GM23338 (cell line): ENCODE measurements around the gene BCHE. TPM values are rescaled to one million over a fixed set of nuclear protein-coding genes. Genes with fewer than 3 reads are reported as not detected.

Source experiments
- ATAC-seq: fragments of 200-7000 bp; cut with Tn5 transposase; 3 replicates; pipeline ENCODE4 v1.9.1; 2020
- DNase-seq: peaks from one replicate; pipeline ENCODE4 v3.0.0-alpha.2; 2015; ENCODE audit warnings: low spot score
- H2AFZ ChIP-seq: fragments of 200-600 bp; sonication (generic); 2 replicates; pipeline ENCODE4 v1.8.0; 2016; ENCODE audit warnings: antibody characterized with exemption, mild to moderate bottlenecking, moderate library complexity
- H3F3A ChIP-seq: fragments of 200-600 bp; sonication (generic); replicated peaks from 2 replicates; pipeline ENCODE4 v1.8.0; 2017; ENCODE audit warnings: antibody characterized with exemption, mixed run types, low read depth
- H3K27ac ChIP-seq: fragments of 200-600 bp; sonication (generic); 2 replicates; pipeline ENCODE4 v1.6.1; 2016; ENCODE audit warnings: low read depth
- H3K27me3 ChIP-seq: fragments of 200-600 bp; sonication (generic); 2 replicates; pipeline ENCODE4 v1.8.0; 2016; ENCODE audit warnings: mild to moderate bottlenecking, mixed run types, moderate library complexity; ENCODE audit not compliant: insufficient read depth
- H3K36me3 ChIP-seq: fragments of 200-600 bp; sonication (generic); 2 replicates; pipeline ENCODE4 v1.8.0; 2016; ENCODE audit warnings: mild to moderate bottlenecking; ENCODE audit not compliant: insufficient read depth
- H3K4me1 ChIP-seq: fragments of 200-600 bp; sonication (generic); 2 replicates; pipeline ENCODE4 v1.8.0; 2016; ENCODE audit warnings: mild to moderate bottlenecking, moderate library complexity; ENCODE audit not compliant: insufficient read depth
- H3K4me2 ChIP-seq: fragments of 200-600 bp; sonication (generic); 2 replicates; pipeline ENCODE4 v1.7.1; 2017; ENCODE audit warnings: mixed run types
- H3K4me3 ChIP-seq: fragments of 200-600 bp; sonication (generic); 2 replicates; pipeline ENCODE4 v1.6.1; 2016; ENCODE audit warnings: mixed run types
- H3K79me2 ChIP-seq: fragments of 200-600 bp; sonication (generic); replicated peaks from 2 replicates; pipeline ENCODE4 v1.8.0; 2017; ENCODE audit warnings: mild to moderate bottlenecking; ENCODE audit not compliant: insufficient read depth
- H3K9me2 ChIP-seq: fragments of 200-600 bp; sonication (generic); 2 replicates; pipeline ENCODE4 v1.8.0; 2017; ENCODE audit not compliant: insufficient read depth
- H4K20me1 ChIP-seq: fragments of 200-600 bp; sonication (generic); replicated peaks from 2 replicates; pipeline ENCODE4 v1.8.0; 2017; ENCODE audit warnings: mild to moderate bottlenecking; ENCODE audit not compliant: insufficient read depth
- H3K27ac Mint-ChIP-seq: 2 replicates; pipeline ENCODE4 v1.8.0; 2020; ENCODE audit warnings: inconsistent platforms, mild to moderate bottlenecking, moderate library complexity, mixed read lengths
- H3K27me3 Mint-ChIP-seq: 3 replicates; pipeline ENCODE4 v1.8.0; 2022; ENCODE audit warnings: low read depth, mild to moderate bottlenecking, moderate library complexity, mixed read lengths, inconsistent platforms; ENCODE audit not compliant: insufficient read depth, poor library complexity
- H3K36me3 Mint-ChIP-seq: 3 replicates; pipeline ENCODE4 v1.8.0; 2021; ENCODE audit warnings: low read depth, mild to moderate bottlenecking, inconsistent platforms, moderate library complexity, mixed read lengths
- H3K4me1 Mint-ChIP-seq: 3 replicates; pipeline ENCODE4 v1.8.0; 2020; ENCODE audit warnings: mild to moderate bottlenecking, inconsistent platforms, mixed read lengths
- H3K4me3 Mint-ChIP-seq: 3 replicates; pipeline ENCODE4 v1.8.0; 2021; ENCODE audit warnings: moderate library complexity, mild to moderate bottlenecking, inconsistent platforms, mixed read lengths
- H3K9me3 Mint-ChIP-seq: 3 replicates; pipeline ENCODE4 v1.8.0; 2020; ENCODE audit warnings: moderate library complexity, mild to moderate bottlenecking, inconsistent platforms, mixed read lengths
- CREB1 ChIP-seq: fragments of 250-450 bp; sonication (Bioruptor Pico); IDR thresholded peaks from 2 replicates; pipeline ENCODE4 v1.5.0; 2020; ENCODE audit warnings: low read depth, mild to moderate bottlenecking, moderate library complexity
- ETS1 ChIP-seq: IDR thresholded peaks from 2 replicates; pipeline ENCODE4 v1.6.1; 2016; ENCODE audit warnings: antibody characterized with exemption
- EZH2 ChIP-seq: fragments of 200-600 bp; sonication (generic); IDR thresholded peaks from one replicate; pipeline ENCODE4 v1.8.0; 2017; ENCODE audit warnings: antibody characterized with exemption, mild to moderate bottlenecking, low read depth; ENCODE audit not compliant: unreplicated experiment
- EZH2phosphoT487 ChIP-seq: fragments of 200-600 bp; sonication (generic); IDR thresholded peaks from one replicate; pipeline ENCODE4 v1.8.1; 2018; ENCODE audit warnings: antibody characterized with exemption; ENCODE audit not compliant: unreplicated experiment
- NANOG ChIP-seq: IDR thresholded peaks from 2 replicates; pipeline ENCODE4 v1.6.1; 2016; ENCODE audit warnings: antibody characterized with exemption, borderline replicate concordance
- POLR2AphosphoS5 ChIP-seq: IDR thresholded peaks from 2 replicates; pipeline ENCODE4 v1.6.1; 2016; ENCODE audit warnings: antibody characterized with exemption, low read depth
- REST ChIP-seq: IDR thresholded peaks from one replicate; pipeline ENCODE4 v1.6.1; 2018; ENCODE audit warnings: antibody characterized with exemption; ENCODE audit not compliant: unreplicated experiment
- STAT1 ChIP-seq: IDR thresholded peaks from one replicate; pipeline ENCODE4 v1.6.1; 2016; ENCODE audit warnings: antibody characterized with exemption; ENCODE audit not compliant: unreplicated experiment
- ZNF114 ChIP-seq: fragments of 250-450 bp; sonication (Bioruptor Pico); IDR thresholded peaks from 2 replicates; pipeline ENCODE4 v1.5.0; 2020; ENCODE audit warnings: mild to moderate bottlenecking, moderate library complexity
- ZNF331 ChIP-seq: fragments of 250-450 bp; sonication (Bioruptor Pico); IDR thresholded peaks from 2 replicates; pipeline ENCODE4 v1.5.0; 2020; ENCODE audit warnings: low read depth, mild to moderate bottlenecking, moderate library complexity
- ZNF462 ChIP-seq: fragments of 250-450 bp; sonication (Bioruptor Pico); IDR thresholded peaks from 2 replicates; pipeline ENCODE4 v1.5.0; 2020; ENCODE audit warnings: mild to moderate bottlenecking, moderate library complexity
- polyA plus RNA-seq: library from polyadenylated mRNA; unstranded; fragments of >200 nt; fragmentation: Nextera tagmentation; extraction: Ambion mirVana; gene quantifications from 2 replicates; pipeline ENCODE4 v1.2.1, GENCODE V29; 2016
- total RNA-seq: library from RNA; depleted of rRNA; stranded (reverse); fragments of >200 nt; shearing (Covaris generic); gene quantifications from 2 replicates; pipeline ENCODE4 v1.2.3, GENCODE V29; 2014

The BCHE gene
- total and polyA plus RNA-seq, 2 experiments from 2014 or later: 0.73 to 1.1 TPM

- TF ChIP-seq REST (no peak), ZNF331 (CRISPR knock-in tag) (no peak), EZH2 (no peak), CREB1 (no peak)
These were observed 30.9 kb upstream of the BCHE start (continued) for GRCh38 chr3:165868088-165868487.

- Mint-ChIP-seq H3K4me3 (no peak overlapping the region), H3K27ac (no peak overlapping the region), H3K27me3 (no peaks in the 10 kb centered on the region), H3K4me1 (no peaks in the 10 kb centered on the region), H3K9me3 (no peaks in the 10 kb centered on the region; the same call in 2 of the 3 replicates), H3K36me3 (no peaks in the 10 kb centered on the region)
- H3K4me2 ChIP-seq: no peak overlapping the region
- H2AFZ ChIP-seq: no peak overlapping the region
- no peak overlapping the region for H3K4me3 ChIP-seq
- ATAC-seq (no peak), DNase-seq (no peak)
- H3K4me1 ChIP-seq: no peaks in the 10 kb centered on the region
- H3K36me3 ChIP-seq: no peaks in the 10 kb centered on the region
- no peaks in the 10 kb centered on the region for H3F3A ChIP-seq
- no peaks in the 10 kb centered on the region for H4K20me1 ChIP-seq
- no peak for TF ChIP-seq ZNF331 (CRISPR knock-in tag)
- TF ChIP-seq ZNF462 (CRISPR knock-in tag): no peak
- TF ChIP-seq ETS1: no peak
- no peak for TF ChIP-seq POLR2AphosphoS5
- no peak for TF ChIP-seq NANOG
- TF ChIP-seq CREB1: no peak
- no peak for TF ChIP-seq REST
- TF ChIP-seq EZH2: no peak
- no peak for TF ChIP-seq EZH2phosphoT487
- TF ChIP-seq ZNF114: no peak
- TF ChIP-seq STAT1: no peak
- H3K27me3 ChIP-seq: no peaks in the 10 kb centered on the region
- H3K9me2 ChIP-seq: no peaks in the 10 kb centered on the region
- H3K27ac ChIP-seq: no peak overlapping the region
- no peaks in the 10 kb centered on the region for H3K79me2 ChIP-seq
These were observed 21.8 kb upstream of the BCHE start for GRCh38 chr3:165859061-165859460.
